ENCODE measurements around the gene PIK3C3. TPM values are rescaled to one million over a fixed set of nuclear protein-coding genes. Genes with fewer than 3 reads are reported as not detected.
"Not testable (repeated sequence)": the region's sequence is repeated elsewhere in the genome, so short reads cannot be mapped to it uniquely, and the experiment has no call there.

The PIK3C3 gene
- total RNA-seq, 1 experiment from 2014 or later: 32.5 TPM

GRCh38 chr18:42024131-42024530 lies 69.1 kb downstream of the PIK3C3 start:
- DNase-seq (ENCODE audit: low read depth): no peak

DNA sequence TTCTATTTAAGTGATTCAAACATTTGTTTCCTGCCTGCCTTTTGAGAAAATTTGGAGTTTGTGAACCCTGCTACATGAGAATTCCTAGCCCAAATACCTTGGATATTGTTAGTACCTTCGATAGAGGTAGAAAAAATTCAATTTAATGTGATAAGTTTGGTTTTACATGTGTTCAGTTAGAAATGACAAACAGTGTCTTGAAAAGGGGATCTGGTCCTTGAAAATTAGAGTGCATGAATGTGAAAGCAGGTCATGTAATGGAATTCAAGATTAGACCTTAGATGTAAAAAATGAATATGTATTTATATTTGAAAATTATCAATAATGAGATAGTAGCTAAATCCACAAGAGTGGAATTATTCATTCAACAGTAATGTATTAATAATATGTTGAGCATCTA lies 70.5 kb downstream of the PIK3C3 start:
- DNase-seq (ENCODE audit: low read depth): no peak

GRCh38 chr18:42025974-42026625 lies 71.1 kb downstream of the PIK3C3 start:
- no peak for DNase-seq (ENCODE audit: low read depth)

DNA sequence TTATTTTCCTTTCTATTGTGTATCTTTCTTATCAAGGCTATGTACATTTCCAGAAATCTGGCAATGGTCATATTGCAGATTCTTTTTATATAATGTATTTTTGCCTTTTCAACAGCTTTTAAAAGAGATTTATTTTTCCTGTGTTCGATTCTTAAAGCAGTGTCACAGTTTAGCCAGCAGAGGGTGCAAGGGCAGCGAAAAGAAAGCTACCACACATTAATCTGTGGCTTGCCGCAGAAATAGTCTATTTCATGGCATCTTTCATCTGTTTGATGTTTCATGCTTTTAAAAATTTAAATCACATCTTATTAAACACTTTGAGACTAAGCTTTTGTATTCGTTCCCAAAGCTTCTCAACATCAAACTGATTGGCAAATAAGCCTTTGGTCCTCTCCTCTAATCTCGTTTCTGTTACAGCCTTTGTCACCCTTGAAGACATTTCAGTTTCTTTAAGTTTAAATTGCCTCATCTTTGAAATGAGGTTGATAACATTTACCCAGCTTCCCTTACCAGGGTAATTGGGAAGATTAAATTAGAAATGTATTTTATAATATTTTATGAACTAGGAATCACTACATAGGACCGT lies 73.3 kb downstream of the PIK3C3 start:
- DNase-seq (ENCODE audit: low read depth): peak; percentile 40

DNA sequence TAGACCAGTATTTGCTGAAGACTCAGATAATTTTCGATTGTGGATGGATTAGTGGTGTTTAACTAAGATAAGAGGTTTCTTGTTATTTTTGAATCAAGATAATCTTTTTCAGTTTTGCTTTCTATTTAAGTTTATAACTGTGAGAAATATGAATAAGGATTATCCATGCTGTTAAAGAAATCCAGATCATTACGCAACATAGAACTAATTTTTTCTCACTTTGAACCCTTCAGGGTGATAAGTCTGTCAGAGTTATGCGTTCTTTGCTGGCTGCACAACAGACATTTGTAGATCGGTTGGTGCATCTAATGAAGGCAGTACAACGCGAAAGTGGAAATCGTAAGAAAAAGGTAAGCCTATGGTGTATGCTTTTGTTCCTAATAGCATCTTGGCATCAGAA lies 74.1 kb downstream of the PIK3C3 start:
- no peak for DNase-seq (ENCODE audit: low read depth)

DNA sequence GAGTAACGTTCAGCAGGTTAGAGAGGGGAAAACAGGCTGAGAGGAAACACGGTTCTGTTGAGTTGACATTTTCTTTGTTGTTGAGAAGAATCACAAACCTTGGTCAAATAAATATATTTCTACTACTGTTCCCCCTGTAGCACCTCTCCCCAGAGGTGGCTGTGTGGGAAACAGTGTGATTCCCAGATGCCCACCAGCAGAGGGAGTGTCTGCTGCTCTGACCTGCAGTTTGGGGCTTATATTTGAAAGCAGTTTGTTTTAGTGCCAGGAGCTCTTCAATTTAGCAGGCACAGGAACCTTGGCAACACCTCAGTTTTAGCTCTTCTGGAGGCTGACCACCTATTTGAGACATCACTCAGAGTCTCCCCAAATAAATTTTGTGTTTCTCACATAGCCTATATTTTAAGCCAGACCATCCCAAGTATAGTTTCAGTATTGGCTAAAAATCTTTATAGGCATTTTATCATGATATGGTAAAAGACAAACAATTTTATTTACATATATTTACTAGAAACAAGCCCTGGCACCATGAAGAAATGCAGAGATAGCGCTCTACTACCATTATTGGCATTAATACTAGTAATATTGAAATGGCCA lies 75.7 kb downstream of the PIK3C3 start:
- DNase-seq (ENCODE audit: low read depth): peak; percentile 17

- no peak for DNase-seq (ENCODE audit: low read depth)
These were observed 77.4 kb downstream of the PIK3C3 start for GRCh38 chr18:42032447-42032846.

DNA sequence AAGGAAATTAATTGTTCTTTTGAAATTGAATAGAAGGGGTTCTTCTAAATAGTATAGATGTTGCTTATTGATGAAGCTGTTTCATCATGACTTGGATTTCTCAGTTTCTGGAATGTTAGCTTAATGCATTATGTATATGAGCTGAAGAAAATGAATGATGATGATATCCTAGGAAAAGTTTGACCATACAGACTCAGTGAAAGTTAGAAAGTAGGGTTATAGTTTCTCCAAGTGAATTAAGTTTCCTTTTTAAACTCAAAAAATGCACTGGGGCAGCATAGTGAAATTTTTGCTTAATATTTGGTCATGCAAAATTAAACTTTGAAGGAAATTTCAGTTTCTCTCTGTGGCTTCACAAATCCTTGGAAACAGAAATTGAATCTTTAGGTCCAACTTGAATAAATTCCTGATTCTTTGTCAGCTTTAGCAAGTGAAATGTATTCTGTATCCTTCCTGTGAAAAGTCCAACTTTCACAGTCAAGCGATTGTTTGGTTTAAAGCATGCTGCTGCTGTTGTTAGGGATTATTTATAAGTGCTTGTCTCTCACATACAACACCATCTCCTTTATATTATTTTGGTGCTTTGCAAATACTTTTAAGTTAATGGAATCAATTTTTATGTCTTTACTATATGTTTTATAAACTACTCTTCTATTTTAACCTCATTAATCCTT lies 78.2 kb downstream of the PIK3C3 start:
- DNase-seq (ENCODE audit: low read depth): no peak

DNA sequence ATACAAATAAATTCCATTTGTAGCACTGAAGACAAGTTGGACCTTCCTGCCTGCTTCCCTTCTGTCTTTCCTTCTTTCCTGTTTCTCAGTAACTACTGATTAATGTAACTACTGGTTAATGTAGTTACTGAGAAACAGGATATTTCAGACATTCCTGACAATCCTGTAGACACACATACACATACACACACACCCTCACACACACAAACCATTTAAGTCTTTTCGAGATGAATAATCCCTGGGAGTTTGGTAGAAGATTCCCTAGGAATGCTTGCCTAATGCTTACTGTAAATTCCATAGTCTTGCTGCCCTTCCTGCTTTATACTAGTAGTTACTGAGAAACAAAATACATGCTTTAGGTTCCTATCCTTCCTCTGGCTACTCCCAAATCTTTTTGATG lies 83.9 kb downstream of the PIK3C3 start:
- DNase-seq (ENCODE audit: low read depth): peak; percentile 68

- DNase-seq (ENCODE audit: low read depth): no peak
These were observed 84.4 kb downstream of the PIK3C3 start for GRCh38 chr18:42039396-42039795.

GRCh38 chr18:42041793-42042192 lies 86.8 kb downstream of the PIK3C3 start:
- no peak for DNase-seq (ENCODE audit: low read depth)

GRCh38 chr18:42045346-42045745 lies 90.3 kb downstream of the PIK3C3 start:
- DNase-seq (ENCODE audit: low read depth): peak; percentile 5

- peak; percentile 38 for DNase-seq (ENCODE audit: low read depth)
These were observed 92.7 kb downstream of the PIK3C3 start for GRCh38 chr18:42047721-42048120.

DNA sequence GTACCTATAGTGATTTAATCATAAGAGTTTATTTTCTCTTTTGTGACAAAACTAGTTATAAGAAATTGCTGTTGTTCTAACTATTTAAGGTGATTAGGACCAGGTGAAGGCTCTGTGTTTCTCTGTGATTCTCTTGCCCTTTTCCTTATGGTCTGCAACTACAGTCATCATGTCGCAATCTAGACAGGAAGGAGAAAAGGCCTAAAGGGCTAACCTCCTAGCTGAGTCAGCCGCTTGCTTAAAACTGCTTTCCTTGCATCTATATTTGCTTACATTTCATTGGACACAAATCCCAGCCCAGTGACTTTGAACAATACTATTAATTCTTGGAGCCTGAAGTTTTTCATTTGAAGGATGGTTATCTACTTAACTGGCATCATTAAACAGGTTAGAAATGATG lies 93.1 kb downstream of the PIK3C3 start:
- peak; percentile 83 for DNase-seq (ENCODE audit: low read depth)

- not testable (repeated sequence) for DNase-seq (ENCODE audit: low read depth)
These were observed 94.5 kb downstream of the PIK3C3 start for GRCh38 chr18:42049536-42049935.

DNA sequence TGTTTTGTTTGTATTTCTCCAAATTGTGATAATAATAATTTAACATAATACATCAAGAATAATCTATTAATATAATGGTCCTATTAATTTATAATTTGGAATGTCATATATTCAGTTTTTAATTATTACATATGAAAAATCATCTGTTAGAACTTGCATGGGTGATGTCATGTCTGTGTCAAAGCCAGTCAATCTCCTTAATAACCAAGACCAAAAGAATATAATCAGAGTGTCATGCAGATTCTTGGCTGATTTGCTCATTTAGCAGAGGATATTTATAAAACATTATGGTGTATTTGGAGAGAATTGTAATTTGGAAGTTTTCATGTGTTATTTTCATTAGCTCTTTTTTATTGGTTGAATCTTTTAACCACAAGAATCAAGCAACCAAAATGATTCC lies 96.4 kb downstream of the PIK3C3 start:
- DNase-seq (ENCODE audit: low read depth): no peak

GRCh38 chr18:42052122-42052708 lies 97.2 kb downstream of the PIK3C3 start:
- DNase-seq (ENCODE audit: low read depth): peak; percentile 7

DNA sequence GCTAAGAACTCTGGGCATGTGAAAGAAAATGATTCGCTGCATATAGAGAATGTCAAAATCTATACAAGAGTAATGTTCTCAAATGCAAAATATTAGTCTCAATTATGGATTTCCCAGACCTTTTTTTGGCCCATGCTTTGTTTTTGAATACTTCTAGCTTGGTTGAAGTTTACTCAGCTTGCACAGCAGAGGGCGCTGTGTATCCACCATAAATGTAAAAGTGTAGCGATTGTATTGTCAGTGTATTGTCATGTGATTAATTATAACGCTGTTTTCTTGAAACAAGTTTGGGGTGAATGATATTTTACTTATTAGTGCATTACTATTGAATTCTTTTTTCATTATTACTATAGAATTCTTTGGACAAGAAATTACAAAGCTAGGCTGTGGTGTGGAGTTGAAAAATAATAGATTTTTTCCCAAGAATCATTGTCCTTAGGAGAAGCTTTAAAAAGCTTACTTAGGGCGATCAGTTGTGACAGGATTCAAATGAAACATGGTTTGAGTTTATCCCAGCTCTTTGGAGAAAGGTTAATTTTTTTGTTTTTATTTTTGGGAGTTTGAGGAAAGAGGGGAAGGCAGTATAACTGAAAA lies 98.3 kb downstream of the PIK3C3 start:
- DNase-seq (ENCODE audit: low read depth): peak; percentile 56

GRCh38 chr18:42064109-42064508 lies 109.1 kb downstream of the PIK3C3 start:
- DNase-seq (ENCODE audit: low read depth): no peak

GRCh38 chr18:42067518-42067917 lies 112.5 kb downstream of the PIK3C3 start:
- no peak for DNase-seq (ENCODE audit: low read depth)

DNA sequence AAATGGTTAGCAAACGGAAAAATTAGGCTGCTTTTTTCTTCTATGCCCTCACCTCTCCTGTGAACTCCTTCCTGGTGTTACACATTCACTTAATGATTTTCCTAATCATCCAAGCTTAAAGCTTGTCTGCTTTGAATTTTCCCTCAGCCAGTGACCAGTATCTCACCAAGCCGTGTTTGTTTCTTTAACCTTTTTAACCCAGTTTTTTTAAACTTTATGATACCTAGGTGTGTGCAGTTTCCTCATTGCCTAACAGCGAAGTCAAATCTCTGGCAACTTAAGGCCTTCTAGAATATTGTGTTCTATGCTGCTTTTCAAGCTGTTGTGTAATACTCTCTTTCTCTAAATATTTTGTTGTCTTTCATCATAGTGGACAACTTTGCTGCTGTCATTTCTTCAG lies 113.0 kb downstream of the PIK3C3 start:
- DNase-seq (ENCODE audit: low read depth): no peak

DNA sequence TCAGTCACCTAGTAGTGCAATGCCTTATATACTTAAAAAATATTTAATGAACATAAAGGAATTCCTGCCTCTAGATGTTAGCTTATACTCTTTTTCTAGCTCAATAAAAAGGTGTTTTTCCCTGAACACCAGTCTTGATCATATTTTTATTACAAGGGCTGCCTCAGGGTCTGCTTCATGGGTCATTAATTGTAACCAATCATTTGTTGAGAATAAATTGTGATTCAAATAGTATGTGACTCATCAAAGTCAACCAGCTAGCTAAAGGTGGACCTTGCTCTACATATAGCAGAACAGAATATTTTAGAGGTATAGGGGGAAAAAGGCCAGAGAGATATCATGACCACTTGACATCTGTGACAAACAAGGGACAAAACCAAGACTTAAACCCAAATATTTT lies 114.0 kb downstream of the PIK3C3 start:
- DNase-seq (ENCODE audit: low read depth): no peak

Measured in LHCN-M2 (cell line).